Measurements from ENCODE around the gene SLC39A1.

DNA sequence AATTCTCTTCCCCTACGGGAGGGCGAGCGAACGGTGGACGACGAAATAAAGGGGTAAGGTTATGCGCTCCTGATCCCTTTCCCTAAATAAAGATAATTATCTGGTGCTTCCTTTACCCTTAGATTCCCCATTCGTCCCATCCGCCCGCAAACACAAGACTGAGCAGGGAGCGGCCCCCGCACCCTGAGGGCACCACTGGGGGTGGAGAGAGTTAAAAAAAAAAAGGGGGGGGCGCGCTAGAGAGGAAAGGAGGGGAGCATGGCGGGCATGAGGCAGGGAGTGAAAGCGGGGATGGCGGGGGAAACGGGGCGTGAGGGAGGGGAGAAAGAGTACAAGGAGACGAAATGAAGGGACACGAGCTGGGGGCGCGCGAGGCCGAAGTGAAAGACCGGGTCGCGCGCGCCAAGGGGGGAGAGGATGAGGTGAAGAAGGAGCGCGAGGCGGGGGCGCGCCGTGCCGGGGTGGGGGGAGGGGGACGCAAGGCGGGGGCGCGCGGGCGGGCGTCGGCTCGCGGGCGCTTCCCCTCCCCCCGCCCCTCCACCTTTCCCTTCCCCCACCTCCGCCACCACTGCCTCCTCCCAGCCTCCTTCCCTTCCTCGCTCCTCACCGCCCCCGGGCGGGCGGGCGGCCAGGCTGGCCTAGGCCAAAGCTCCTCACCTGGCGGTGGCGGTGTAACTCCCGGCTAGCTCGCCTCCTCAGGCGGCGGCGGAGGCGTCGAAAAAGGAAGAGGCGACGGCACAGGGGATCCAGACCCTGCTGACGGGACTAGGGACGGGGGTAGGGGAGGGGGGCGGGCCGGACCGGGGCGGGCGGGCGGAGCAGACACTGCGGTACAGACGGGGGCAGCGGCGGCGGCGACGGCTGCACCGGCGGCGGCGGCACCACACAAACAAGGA is 41.0 kb downstream of the SLC39A1 start:
- no peak for TF ChIP-seq KDM5A (IDR thresholded peaks at IDR 0.05; ENCODE audit: low read length)
- TF ChIP-seq, protein P1, sequence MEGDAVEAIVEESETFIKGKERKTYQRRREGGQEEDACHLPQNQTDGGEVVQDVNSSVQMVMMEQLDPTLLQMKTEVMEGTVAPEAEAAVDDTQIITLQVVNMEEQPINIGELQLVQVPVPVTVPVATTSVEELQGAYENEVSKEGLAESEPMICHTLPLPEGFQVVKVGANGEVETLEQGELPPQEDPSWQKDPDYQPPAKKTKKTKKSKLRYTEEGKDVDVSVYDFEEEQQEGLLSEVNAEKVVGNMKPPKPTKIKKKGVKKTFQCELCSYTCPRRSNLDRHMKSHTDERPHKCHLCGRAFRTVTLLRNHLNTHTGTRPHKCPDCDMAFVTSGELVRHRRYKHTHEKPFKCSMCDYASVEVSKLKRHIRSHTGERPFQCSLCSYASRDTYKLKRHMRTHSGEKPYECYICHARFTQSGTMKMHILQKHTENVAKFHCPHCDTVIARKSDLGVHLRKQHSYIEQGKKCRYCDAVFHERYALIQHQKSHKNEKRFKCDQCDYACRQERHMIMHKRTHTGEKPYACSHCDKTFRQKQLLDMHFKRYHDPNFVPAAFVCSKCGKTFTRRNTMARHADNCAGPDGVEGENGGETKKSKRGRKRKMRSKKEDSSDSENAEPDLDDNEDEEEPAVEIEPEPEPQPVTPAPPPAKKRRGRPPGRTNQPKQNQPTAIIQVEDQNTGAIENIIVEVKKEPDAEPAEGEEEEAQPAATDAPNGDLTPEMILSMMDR (IDR thresholded peaks at IDR 0.05; ENCODE audit: control extremely low read depth in 1 of 3, insufficient read depth in 1 of 3, low read depth in 1 of 3, low read length in 3 of 3): peak; percentile 33 to 52 (median 42)
- peak; percentile 68 for TF ChIP-seq ASH2L (IDR thresholded peaks at IDR 0.05; ENCODE audit: low read length)
- peak; percentile 41; the same call in 1 of the 2 replicates for TF ChIP-seq TAF1 (IDR thresholded peaks at IDR 0.05; ENCODE audit: low read depth, low read length)
- no peak for TF ChIP-seq EP300 (IDR thresholded peaks at IDR 0.05; ENCODE audit: borderline replicate concordance in 1 of 2, low read depth in 2 of 2, low read length in 2 of 2)
- no peak for TF ChIP-seq HDAC6 (IDR thresholded peaks at IDR 0.05; ENCODE audit: low read depth, low read length)
- TF ChIP-seq, protein P2, sequence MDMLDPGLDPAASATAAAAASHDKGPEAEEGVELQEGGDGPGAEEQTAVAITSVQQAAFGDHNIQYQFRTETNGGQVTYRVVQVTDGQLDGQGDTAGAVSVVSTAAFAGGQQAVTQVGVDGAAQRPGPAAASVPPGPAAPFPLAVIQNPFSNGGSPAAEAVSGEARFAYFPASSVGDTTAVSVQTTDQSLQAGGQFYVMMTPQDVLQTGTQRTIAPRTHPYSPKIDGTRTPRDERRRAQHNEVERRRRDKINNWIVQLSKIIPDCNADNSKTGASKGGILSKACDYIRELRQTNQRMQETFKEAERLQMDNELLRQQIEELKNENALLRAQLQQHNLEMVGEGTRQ (IDR thresholded peaks at IDR 0.05; ENCODE audit: low read length): no peak
- TF ChIP-seq KDM1A (IDR thresholded peaks at IDR 0.05; ENCODE audit: borderline replicate concordance, low read length): no peak
